NCI-H345 (cell line): ENCODE measurements around the gene PCSK6.

Experiments
- DNase-seq: peaks from one replicate; lab custom pipeline; 2025; lab: John Stamatoyannopoulos, UW

PCSK6 gene

GRCh38 chr15:101489599-101490407, at the start of gene PCSK6:
TSS of gene PCSK6 (minus strand) at chr15:101489707. CDS start at chr15:101489670, 37 bp downstream.
- peak; percentile 32 for DNase-seq

- DNase-seq, result no peak
These were observed 49.5 kb upstream of the PCSK6 start for GRCh38 chr15:101538996-101539395.

- no peak for DNase-seq
These were observed 48.7 kb upstream of the PCSK6 start for GRCh38 chr15:101538177-101538576.

GRCh38 chr15:101537483-101538080, 48.1 kb upstream of the PCSK6 start:
- no peak for DNase-seq

GRCh38 chr15:101536875-101537405, 47.4 kb upstream of the PCSK6 start:
- no peak for DNase-seq

- no peak for DNase-seq
These were observed 46.8 kb upstream of the PCSK6 start for GRCh38 chr15:101536166-101536874.

- DNase-seq, result no peak
These were observed 45.8 kb upstream of the PCSK6 start for GRCh38 chr15:101535170-101535902.

- DNase-seq, result no peak
These were observed 45.0 kb upstream of the PCSK6 start for GRCh38 chr15:101534376-101534970.

GRCh38 chr15:101533371-101534140, 44.0 kb upstream of the PCSK6 start:
- no peak for DNase-seq

GRCh38 chr15:101532865-101533264, 43.4 kb upstream of the PCSK6 start:
- no peak for DNase-seq

- DNase-seq, result no peak
These were observed 41.7 kb upstream of the PCSK6 start for GRCh38 chr15:101531170-101531569.

GRCh38 chr15:101530224-101530958, 40.9 kb upstream of the PCSK6 start:
- DNase-seq, result no peak

- no peak for DNase-seq
These were observed 39.4 kb upstream of the PCSK6 start for GRCh38 chr15:101528917-101529299.

- no peak for DNase-seq
These were observed 38.8 kb upstream of the PCSK6 start for GRCh38 chr15:101528108-101528916.

- DNase-seq, result no peak
These were observed 37.4 kb upstream of the PCSK6 start for GRCh38 chr15:101526890-101527289.

- DNase-seq, result no peak
These were observed 36.9 kb upstream of the PCSK6 start for GRCh38 chr15:101526442-101526841.

GRCh38 chr15:101526021-101526420, 36.5 kb upstream of the PCSK6 start:
- DNase-seq, result no peak

- DNase-seq, result no peak
These were observed 35.7 kb upstream of the PCSK6 start for GRCh38 chr15:101525087-101525669.

- DNase-seq, result no peak
These were observed 34.0 kb upstream of the PCSK6 start for GRCh38 chr15:101523560-101523940.
